ENCODE data around the gene TEX35.

DNA sequence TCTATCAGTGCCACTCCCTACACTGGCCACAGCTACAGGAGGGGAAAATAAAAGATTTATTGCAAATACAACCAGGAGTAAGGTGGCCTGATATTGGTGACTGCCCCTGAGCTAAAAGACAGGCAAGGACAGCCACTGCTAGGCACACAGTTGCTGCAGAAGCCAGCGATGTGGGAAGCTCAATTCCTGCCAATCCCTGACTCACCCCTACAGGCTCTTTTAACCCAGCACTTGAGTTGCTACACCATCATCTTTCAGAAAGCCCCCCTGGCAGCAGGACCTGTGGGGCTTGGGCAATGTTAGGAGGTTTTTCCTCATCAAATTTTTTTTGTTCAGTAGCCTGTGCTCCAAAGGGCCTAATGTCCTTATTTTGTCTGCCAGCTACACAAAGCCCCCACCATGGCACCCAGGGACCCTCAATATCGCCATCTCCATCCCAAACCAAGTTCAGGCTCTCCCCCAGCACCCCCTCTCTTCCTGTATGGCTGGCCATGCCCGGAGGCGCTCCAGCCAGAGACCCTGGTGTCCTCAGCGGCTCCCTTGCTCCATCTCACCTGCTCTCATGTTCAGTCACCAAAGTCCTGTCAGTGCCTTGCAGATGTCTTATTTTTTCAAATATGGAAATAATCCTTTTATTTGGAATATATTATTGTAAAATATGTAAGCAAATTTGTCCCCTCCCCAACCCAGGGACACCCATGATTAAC, 29.5 kb upstream of the TEX35 start:
- TF ChIP-seq, protein P1, sequence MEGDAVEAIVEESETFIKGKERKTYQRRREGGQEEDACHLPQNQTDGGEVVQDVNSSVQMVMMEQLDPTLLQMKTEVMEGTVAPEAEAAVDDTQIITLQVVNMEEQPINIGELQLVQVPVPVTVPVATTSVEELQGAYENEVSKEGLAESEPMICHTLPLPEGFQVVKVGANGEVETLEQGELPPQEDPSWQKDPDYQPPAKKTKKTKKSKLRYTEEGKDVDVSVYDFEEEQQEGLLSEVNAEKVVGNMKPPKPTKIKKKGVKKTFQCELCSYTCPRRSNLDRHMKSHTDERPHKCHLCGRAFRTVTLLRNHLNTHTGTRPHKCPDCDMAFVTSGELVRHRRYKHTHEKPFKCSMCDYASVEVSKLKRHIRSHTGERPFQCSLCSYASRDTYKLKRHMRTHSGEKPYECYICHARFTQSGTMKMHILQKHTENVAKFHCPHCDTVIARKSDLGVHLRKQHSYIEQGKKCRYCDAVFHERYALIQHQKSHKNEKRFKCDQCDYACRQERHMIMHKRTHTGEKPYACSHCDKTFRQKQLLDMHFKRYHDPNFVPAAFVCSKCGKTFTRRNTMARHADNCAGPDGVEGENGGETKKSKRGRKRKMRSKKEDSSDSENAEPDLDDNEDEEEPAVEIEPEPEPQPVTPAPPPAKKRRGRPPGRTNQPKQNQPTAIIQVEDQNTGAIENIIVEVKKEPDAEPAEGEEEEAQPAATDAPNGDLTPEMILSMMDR (conservative IDR thresholded peaks at IDR 0.05; ENCODE audit: low read length) = no peak
- TF ChIP-seq EZH2phosphoT487 (IDR thresholded peaks at IDR 0.05; ENCODE audit: borderline replicate concordance, low read depth, low read length) = no peak
